Daoy (cell line): ENCODE results near the gene PSAT1. TPM values are rescaled to one million over a fixed set of nuclear protein-coding genes. Genes with fewer than 3 reads are reported as not detected.

Experiments used
- DNase-seq: peaks from one replicate; pipeline ENCODE4 v3.0.0-alpha.2; 2015; ENCODE audit warnings: low read depth
- total RNA-seq: library from RNA; depleted of rRNA; stranded (reverse); fragments of >200 nt; shearing (Covaris generic); gene quantifications from 2 replicates; pipeline ENCODE4 v1.2.3, GENCODE V29; 2014

The PSAT1 gene
- total RNA-seq, 1 experiment from 2014 or later, result 89.4 TPM

- no peak for DNase-seq
These were observed 19.4 kb downstream of the PSAT1 start for GRCh38 chr9:78316166-78316892.

GRCh38 chr9:78319197-78320029 lies 22.5 kb downstream of the PSAT1 start:
- no peak for DNase-seq

- DNase-seq, result no peak
These were observed 23.2 kb downstream of the PSAT1 start for GRCh38 chr9:78320030-78320693.

GRCh38 chr9:78320875-78321496 lies 24.1 kb downstream of the PSAT1 start:
- no peak for DNase-seq

DNA sequence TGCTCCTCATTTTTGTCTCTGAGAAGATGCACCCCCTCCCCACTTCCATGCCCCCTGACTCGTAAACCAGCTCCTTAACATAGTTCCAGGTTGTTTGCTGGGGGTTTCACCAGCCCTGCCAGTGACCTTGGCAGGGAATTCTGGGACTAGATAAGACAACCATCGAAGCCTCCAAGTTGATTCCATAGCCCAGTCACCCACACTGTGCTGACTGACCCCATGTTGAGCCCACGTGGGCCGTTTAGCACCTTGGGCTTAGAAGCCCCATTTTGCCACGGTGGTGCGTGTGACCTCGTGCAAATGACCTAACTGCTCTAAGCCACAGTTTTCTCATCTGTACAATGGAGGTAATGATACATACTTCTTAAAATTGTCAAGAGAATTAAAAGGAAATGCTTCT lies 24.6 kb downstream of the PSAT1 start:
- DNase-seq, result no peak

DNA sequence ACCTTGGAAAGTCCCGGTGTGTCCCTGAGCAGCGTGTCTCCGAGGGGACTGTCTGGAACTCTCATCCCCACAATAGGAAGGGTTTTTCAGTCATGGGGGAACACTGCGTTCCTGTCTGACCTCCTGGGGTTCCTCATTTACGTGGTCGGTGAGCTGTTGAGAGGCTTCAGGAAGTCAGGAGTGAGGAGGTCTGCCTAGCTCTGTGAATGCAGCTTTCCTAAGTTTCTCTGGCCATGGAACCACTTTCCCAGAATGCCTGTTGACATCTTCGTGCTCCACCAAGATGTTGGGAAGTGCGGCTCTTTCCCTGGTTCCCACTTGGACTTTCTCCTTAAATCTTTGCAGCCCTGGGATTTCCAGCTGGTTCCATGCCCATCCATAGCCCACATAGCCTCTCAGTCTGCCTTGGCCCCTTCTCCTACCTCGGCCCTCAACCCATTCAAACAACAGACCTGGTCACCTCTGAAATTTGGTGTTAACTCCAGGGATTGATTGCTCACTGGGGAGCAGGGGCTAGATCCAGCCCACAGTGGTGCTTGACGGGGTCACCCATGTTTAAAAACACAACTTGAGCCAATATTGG lies 27.2 kb downstream of the PSAT1 start:
- no peak for DNase-seq

DNA sequence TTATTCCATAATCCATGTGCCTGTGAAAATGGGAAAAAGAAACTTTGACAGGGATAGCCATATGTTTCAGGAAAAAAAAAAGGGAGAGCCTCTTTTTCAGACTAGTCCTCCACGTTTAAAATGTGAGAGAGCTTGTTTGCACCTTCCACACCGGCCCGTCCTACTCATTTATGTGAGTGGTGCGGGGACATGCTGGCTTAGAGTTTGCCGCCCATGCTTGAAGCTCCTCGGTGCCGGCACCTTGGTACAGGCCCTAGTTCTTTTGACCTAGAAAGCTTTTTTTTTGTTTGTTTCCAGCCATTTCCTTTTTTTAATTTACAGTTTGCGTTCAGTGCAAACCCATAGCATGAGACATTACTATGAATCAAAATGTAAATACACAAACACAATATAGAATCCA lies 27.8 kb downstream of the PSAT1 start:
- no peak for DNase-seq

DNA sequence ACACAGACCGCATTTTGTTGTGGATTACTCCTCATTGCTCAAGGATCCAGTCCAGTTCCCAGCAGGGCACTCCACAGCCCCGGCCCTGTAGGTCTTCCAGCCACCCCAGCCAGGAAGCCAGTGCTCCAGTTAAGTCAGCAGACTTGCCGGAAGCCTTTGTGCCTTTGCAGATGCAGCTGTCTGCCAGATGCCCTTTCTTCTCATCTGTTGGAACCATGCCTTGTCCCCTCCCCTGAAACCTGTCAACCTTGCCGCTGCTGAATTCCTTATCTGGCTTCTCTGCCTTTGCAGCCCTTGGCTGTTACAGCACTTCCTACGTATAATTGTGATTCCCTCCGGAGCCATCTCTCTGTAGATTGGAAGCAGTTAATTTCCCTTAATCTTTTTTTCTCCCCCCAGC lies 28.4 kb downstream of the PSAT1 start:
- DNase-seq, result no peak

- no peak for DNase-seq
These were observed 29.0 kb downstream of the PSAT1 start for GRCh38 chr9:78325846-78326360.

- DNase-seq, result no peak
These were observed 29.6 kb downstream of the PSAT1 start for GRCh38 chr9:78326564-78326963.

DNA sequence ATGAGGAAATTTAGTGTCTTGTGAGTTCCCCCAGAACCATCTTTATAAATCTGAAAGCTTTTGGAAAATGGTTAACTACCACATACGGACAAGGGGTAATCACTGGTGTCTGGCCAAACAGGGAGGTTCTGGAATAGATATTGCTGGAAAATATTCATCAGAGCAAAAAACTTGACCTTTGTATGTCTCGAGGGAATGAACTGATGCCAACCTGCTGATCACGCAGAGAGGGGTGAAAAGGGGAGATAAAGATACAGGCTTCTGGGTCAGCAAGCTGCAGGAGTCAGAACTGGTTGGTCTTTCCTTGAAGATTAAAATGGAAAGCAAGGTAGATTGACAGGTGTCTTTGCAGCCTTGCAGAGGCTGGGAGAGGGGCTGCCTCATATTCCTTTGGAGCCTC lies 35.5 kb downstream of the PSAT1 start:
- no peak for DNase-seq

GRCh38 chr9:78348848-78349247 lies 51.9 kb downstream of the PSAT1 start:
- DNase-seq, result no peak

GRCh38 chr9:78351816-78352215 lies 54.9 kb downstream of the PSAT1 start:
- DNase-seq, result no peak

GRCh38 chr9:78354324-78354973 lies 57.5 kb downstream of the PSAT1 start:
- DNase-seq, result no peak

- DNase-seq, result no peak
These were observed 58.1 kb downstream of the PSAT1 start for GRCh38 chr9:78354989-78355388.

DNA sequence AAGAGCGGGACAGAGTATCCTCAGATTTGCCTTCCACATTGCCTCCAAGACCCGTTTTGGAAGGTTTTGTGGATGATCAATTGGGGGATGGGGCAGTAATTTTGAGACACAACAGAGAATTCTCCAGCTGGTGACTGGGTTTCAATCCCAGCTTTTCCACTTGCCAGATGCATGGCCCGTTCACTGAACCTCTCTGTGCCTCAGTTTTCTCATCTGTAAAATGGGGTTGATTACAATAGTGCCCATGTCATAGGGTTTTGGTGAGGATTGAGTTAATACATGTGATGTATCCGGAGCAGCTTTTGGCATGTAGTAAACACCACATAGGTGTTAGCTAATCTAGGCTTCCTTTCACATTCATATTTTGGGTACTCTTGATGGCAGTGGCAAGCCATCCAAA lies 59.7 kb downstream of the PSAT1 start:
- no peak for DNase-seq

GRCh38 chr9:78357165-78357873 lies 60.4 kb downstream of the PSAT1 start:
- peak; percentile 10 for DNase-seq

DNA sequence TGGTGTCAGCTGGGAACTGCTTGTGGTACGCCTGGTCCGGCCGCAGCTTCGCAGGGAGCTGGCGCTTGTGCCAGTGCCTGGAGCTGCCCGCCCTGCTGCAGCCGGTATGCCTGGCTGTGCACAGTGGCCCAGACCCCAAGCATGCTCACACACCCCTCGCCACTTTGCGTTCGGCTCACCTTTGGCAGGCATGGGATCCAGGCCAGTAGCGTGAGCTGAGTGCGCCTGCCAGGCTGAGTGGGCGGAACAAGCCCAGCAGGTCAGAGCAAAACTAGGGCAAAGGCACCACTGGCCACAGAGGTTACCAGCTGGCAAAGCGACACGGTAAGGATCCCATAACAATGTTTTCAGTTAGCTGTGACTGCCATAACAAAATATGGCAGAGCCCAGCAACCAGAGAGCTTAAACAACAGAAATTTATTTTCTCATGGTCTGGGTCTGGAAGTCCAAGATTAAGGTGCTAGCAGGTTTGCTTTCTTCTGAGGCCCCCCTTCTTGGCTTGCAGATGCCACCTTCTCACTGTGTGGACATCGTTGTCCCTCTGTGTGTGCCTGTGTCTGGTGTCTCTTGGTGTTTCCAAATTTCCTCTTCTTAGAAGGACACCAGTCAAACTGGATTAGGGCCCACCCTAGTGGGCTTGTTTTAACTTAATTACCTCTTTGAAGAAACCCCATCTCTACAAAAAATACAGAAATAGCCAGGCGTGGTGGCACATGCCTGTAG lies 61.6 kb downstream of the PSAT1 start:
- DNase-seq, result peak; percentile 21

DNA sequence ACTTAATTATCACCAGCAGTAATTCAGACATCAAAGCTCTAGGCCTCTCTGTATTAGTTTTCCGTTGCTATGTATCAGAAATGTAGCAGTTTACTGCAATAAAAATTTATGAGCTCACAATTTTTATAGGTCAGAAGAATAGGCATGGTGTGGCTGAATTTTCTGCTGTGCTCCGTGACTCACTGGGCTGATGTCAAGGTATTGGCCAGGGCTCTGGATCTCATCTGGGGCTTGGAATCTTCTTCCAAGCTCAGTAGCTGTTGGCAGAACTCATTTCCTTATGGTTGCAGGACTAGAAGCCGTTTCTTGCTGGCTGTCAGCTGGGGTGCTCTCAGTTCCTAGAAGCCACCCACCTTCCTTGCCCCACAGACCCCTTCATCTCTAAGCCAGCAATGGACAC lies 66.3 kb downstream of the PSAT1 start:
- no peak for DNase-seq
